Measurements from ENCODE around the gene LIPC.

The LIPC gene

GRCh38 chr15:58574631-58575030 is 142.8 kb downstream of the LIPC start:
- TF ChIP-seq GATA2 (IDR thresholded peaks at IDR 0.05; ENCODE audit: low read depth, low read length): no peak
- TF ChIP-seq GATA3 (IDR thresholded peaks at IDR 0.05; ENCODE audit: low read depth, low read length): no peak

- TF ChIP-seq GATA2 (IDR thresholded peaks at IDR 0.05; ENCODE audit: low read depth, low read length) (no peak), GATA3 (IDR thresholded peaks at IDR 0.05; ENCODE audit: low read depth, low read length) (no peak)
Measured at GRCh38 chr15:58575045-58575786, 143.4 kb downstream of the LIPC start.

GRCh38 chr15:58576657-58577056 is 144.9 kb downstream of the LIPC start:
- TF ChIP-seq GATA3 (IDR thresholded peaks at IDR 0.05; ENCODE audit: low read depth, low read length) (no peak), GATA2 (IDR thresholded peaks at IDR 0.05; ENCODE audit: low read depth, low read length) (no peak)

GRCh38 chr15:58582160-58582559 is 150.4 kb downstream of the LIPC start:
- TF ChIP-seq GATA2 (IDR thresholded peaks at IDR 0.05; ENCODE audit: low read depth, low read length) (no peak), GATA3 (IDR thresholded peaks at IDR 0.05; ENCODE audit: low read depth, low read length) (no peak)

GRCh38 chr15:58583171-58583908 is 151.5 kb downstream of the LIPC start:
- TF ChIP-seq GATA3 (IDR thresholded peaks at IDR 0.05; ENCODE audit: low read depth, low read length) (no peak), GATA2 (IDR thresholded peaks at IDR 0.05; ENCODE audit: low read depth, low read length) (no peak)

- no peak for TF ChIP-seq GATA3 (IDR thresholded peaks at IDR 0.05; ENCODE audit: low read depth, low read length)
- no peak for TF ChIP-seq GATA2 (IDR thresholded peaks at IDR 0.05; ENCODE audit: low read depth, low read length)
Measured at GRCh38 chr15:58584789-58585461, 153.1 kb downstream of the LIPC start.

- TF ChIP-seq GATA3 (IDR thresholded peaks at IDR 0.05; ENCODE audit: low read depth, low read length) (no peak), GATA2 (IDR thresholded peaks at IDR 0.05; ENCODE audit: low read depth, low read length) (no peak)
Measured at GRCh38 chr15:58585693-58586443, 154.1 kb downstream of the LIPC start.

- TF ChIP-seq GATA3 (IDR thresholded peaks at IDR 0.05; ENCODE audit: low read depth, low read length) (no peak), GATA2 (IDR thresholded peaks at IDR 0.05; ENCODE audit: low read depth, low read length) (no peak)
Measured at GRCh38 chr15:58587486-58587885, 155.7 kb downstream of the LIPC start.

- TF ChIP-seq GATA3 (IDR thresholded peaks at IDR 0.05; ENCODE audit: low read depth, low read length): no peak
- TF ChIP-seq GATA2 (IDR thresholded peaks at IDR 0.05; ENCODE audit: low read depth, low read length): no peak
Measured at GRCh38 chr15:58588096-58588495, 156.3 kb downstream of the LIPC start.

GRCh38 chr15:58589047-58589446 is 157.3 kb downstream of the LIPC start:
- TF ChIP-seq GATA3 (IDR thresholded peaks at IDR 0.05; ENCODE audit: low read depth, low read length) (no peak), GATA2 (IDR thresholded peaks at IDR 0.05; ENCODE audit: low read depth, low read length) (no peak)

GRCh38 chr15:58590236-58590635 is 158.4 kb downstream of the LIPC start:
- no peak for TF ChIP-seq GATA3 (IDR thresholded peaks at IDR 0.05; ENCODE audit: low read depth, low read length)
- no peak for TF ChIP-seq GATA2 (IDR thresholded peaks at IDR 0.05; ENCODE audit: low read depth, low read length)

- TF ChIP-seq GATA3 (IDR thresholded peaks at IDR 0.05; ENCODE audit: low read depth, low read length) (no peak), GATA2 (IDR thresholded peaks at IDR 0.05; ENCODE audit: low read depth, low read length) (no peak)
Measured at GRCh38 chr15:58590926-58591325, 159.1 kb downstream of the LIPC start.

- TF ChIP-seq GATA3 (IDR thresholded peaks at IDR 0.05; ENCODE audit: low read depth, low read length) (no peak), GATA2 (IDR thresholded peaks at IDR 0.05; ENCODE audit: low read depth, low read length) (no peak)
Measured at GRCh38 chr15:58593870-58594269, 162.1 kb downstream of the LIPC start.

- TF ChIP-seq GATA3 (IDR thresholded peaks at IDR 0.05; ENCODE audit: low read depth, low read length) (no peak), GATA2 (IDR thresholded peaks at IDR 0.05; ENCODE audit: low read depth, low read length) (no peak)
Measured at GRCh38 chr15:58594898-58595297, 163.1 kb downstream of the LIPC start.
